ENCODE results near the gene LCN15.
A peak's percentile ranks its signal among the peaks of the same experiment; 100 is the strongest.
"Not testable (repeated sequence)": the region's sequence is repeated elsewhere in the genome, so short reads cannot be mapped to it uniquely, and the experiment has no call there.

LCN15 gene

GRCh38 chr9:136793086-136793946 is 29.0 kb upstream of the LCN15 start:
- no peak for DNase-seq

GRCh38 chr9:136792321-136793085 is 28.2 kb upstream of the LCN15 start:
- DNase-seq: no peak

GRCh38 chr9:136791516-136792276 is 27.4 kb upstream of the LCN15 start:
- no peak for DNase-seq

GRCh38 chr9:136790640-136791515 is 26.6 kb upstream of the LCN15 start, which contains the start of gene TMEM141:
TSS of gene TMEM141 (plus strand) at chr9:136791344. CDS start at chr9:136791371, 27 bp downstream.
- peak; percentile 83 for DNase-seq

GRCh38 chr9:136789523-136789937 is 25.2 kb upstream of the LCN15 start:
- no peak for DNase-seq

GRCh38 chr9:136788644-136789522 is 24.6 kb upstream of the LCN15 start:
- DNase-seq: not testable (repeated sequence)

- no peak for DNase-seq
These were observed 23.5 kb upstream of the LCN15 start for GRCh38 chr9:136787690-136788400.

GRCh38 chr9:136786983-136787382 is 22.7 kb upstream of the LCN15 start:
- DNase-seq: not testable (repeated sequence)

GRCh38 chr9:136786451-136786850 is 22.1 kb upstream of the LCN15 start:
- DNase-seq: no peak

GRCh38 chr9:136785565-136786355 is 21.4 kb upstream of the LCN15 start:
- not testable (repeated sequence) for DNase-seq

GRCh38 chr9:136784997-136785361 is 20.7 kb upstream of the LCN15 start:
- no peak for DNase-seq

GRCh38 chr9:136784249-136784996 is 20.1 kb upstream of the LCN15 start:
- DNase-seq: no peak

GRCh38 chr9:136782452-136782851 is 18.1 kb upstream of the LCN15 start:
- DNase-seq: no peak

- no peak for DNase-seq
These were observed 15.5 kb upstream of the LCN15 start for GRCh38 chr9:136779808-136780207.

- no peak for DNase-seq
These were observed 13.0 kb upstream of the LCN15 start for GRCh38 chr9:136777359-136777758.

GRCh38 chr9:136776947-136777346 is 12.6 kb upstream of the LCN15 start:
- no peak for DNase-seq

- DNase-seq: no peak
These were observed 10.9 kb upstream of the LCN15 start for GRCh38 chr9:136775191-136775590.

- DNase-seq: no peak
These were observed 10.2 kb upstream of the LCN15 start for GRCh38 chr9:136774416-136775045.

All from NCI-H187 treated with DMSO at 0.1 percent for 48 hours (cell line).